ENCODE results near the gene JRKL.

DNA sequence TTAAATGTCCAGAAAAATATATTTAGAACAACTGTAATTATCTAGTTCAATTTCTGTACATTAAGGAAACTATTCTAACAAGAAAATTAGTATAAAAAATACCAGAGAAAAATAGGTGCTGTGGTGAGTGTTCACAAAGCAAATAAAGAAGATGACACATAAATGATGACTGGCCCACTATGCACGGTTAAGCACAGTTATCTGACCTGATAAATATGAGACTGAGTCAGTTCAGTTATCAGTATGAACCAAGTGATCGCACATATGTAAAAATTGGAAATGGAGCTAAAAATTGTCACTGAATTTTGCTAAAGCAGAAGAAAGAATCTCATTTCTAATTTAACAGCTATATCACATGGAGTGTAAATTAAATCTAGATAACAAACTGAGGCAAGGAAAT, 28.0 kb upstream of the JRKL start:
- TF ChIP-seq THYN1 (CRISPR knock-in tag; IDR thresholded peaks at IDR 0.05; ENCODE audit: borderline replicate concordance, low read depth) (no peak), MLLT10 (CRISPR knock-in tag; IDR thresholded peaks at IDR 0.05) (no peak)

Data from HepG2 (cell line).